HepG2 (cell line): Measurements from ENCODE around the gene USP43. TPM values are rescaled to one million over a fixed set of nuclear protein-coding genes. Genes with fewer than 3 reads are reported as not detected.
"Not testable (repeated sequence)": the region's sequence is repeated elsewhere in the genome, so short reads cannot be mapped to it uniquely, and the experiment has no call there.

ENCODE experiments used
- ATAC-seq: fragments of 200-7000 bp; cut with Tn5 transposase; 3 replicates; pipeline ENCODE4 v1.9.1; 2020; ENCODE audit warnings: mild to moderate bottlenecking, moderate library complexity
- BruUV-seq: library from RNA; stranded (reverse); fragments of 400-500 nt; replicated peaks from 2 replicates; lab custom pipeline; 2021; lab: Mats Ljungman, UMichigan
- CTCF ChIA-PET: fragments of 300-600 bp; formaldehyde crosslinking; extraction: SDS; loops from one replicate; lab custom pipeline; 2021; ENCODE audit warnings: low total read pairs, inconsistent platforms, low intra/inter-chr PET ratio; lab: Yijun Ruan, JAX
- POLR2A ChIA-PET: fragments of 350-600 bp; sonication (Branson Sonifier 250); formaldehyde crosslinking; loops from one replicate; lab custom pipeline; 2020; ENCODE audit warnings: antibody characterized with exemption, inconsistent platforms; lab: Yijun Ruan, JAX
- DNase-seq: peaks from one replicate; pipeline ENCODE4 v3.0.0-alpha.2; 2015; ENCODE audit warnings: low spot score
- FAIRE-seq: peaks from 3 replicates; lab custom pipeline; 2011; peaks lifted over from hg19 to GRCh38; lab: Jason Lieb, UNC
- H2AFZ ChIP-seq: one replicate; pipeline ENCODE4 v1.6.1; 2011; ENCODE audit warnings: low read length, inconsistent platforms
- H3K27ac ChIP-seq: fragments of 300-600 bp; 3 replicates; pipeline ENCODE4 v1.8.0; 2011; ENCODE audit warnings: mixed run types, mild to moderate bottlenecking, mixed read lengths, low read length, inconsistent platforms; ENCODE audit not compliant: insufficient read depth; ENCODE audit errors: extremely low read length
- H3K27me3 ChIP-seq, 2 experiments: fragments of 200-600 bp in 1 of 2; 2 replicates in 1 of 2; 3 replicates in 1 of 2; pipeline versions ENCODE4 v1.6.0 to v1.8.0; 2011; ENCODE audit warnings: low read length in 2 of 2, mild to moderate bottlenecking in 2 of 2, moderate library complexity in 2 of 2, inconsistent platforms in 1 of 2; ENCODE audit not compliant: insufficient read depth in 2 of 2, control insufficient read depth in 1 of 2
- H3K36me3 ChIP-seq, 2 experiments: fragments of 200-600 bp in 1 of 2; replicated peaks in 1 of 2; 2 replicates in 1 of 2; 3 replicates in 1 of 2; pipeline versions ENCODE4 v1.5.1 to v1.8.0; 2011; ENCODE audit warnings: low read length in 2 of 2, inconsistent platforms in 1 of 2; ENCODE audit not compliant: insufficient read depth in 2 of 2, control insufficient read depth in 1 of 2
- H3K4me1 ChIP-seq: 2 replicates; pipeline ENCODE4 v1.5.1; 2012; ENCODE audit warnings: low read length, inconsistent platforms; ENCODE audit not compliant: insufficient read depth
- H3K4me2 ChIP-seq: 2 replicates; pipeline ENCODE4 v1.6.0; 2011; ENCODE audit warnings: low read depth, low read length, inconsistent platforms
- H3K4me3 ChIP-seq, 3 experiments: fragments of 200-600 bp in 1 of 3; sonication (generic), shearing (Covaris generic) in 1 of 3; replicated peaks in 1 of 3; 2 replicates each; pipeline ENCODE4 v1.5.1; 2011 to 2016; ENCODE audit warnings: low read length in 3 of 3, inconsistent platforms in 2 of 3, low read depth in 2 of 3, mild to moderate bottlenecking in 2 of 3, control low read depth in 1 of 3, mixed read lengths in 1 of 3; ENCODE audit not compliant: insufficient read depth in 1 of 3
- H3K79me2 ChIP-seq: one replicate; pipeline ENCODE4 v1.6.1; 2011; ENCODE audit warnings: low read length, inconsistent platforms; ENCODE audit not compliant: insufficient read depth
- H3K9ac ChIP-seq: 2 replicates; pipeline ENCODE4 v1.6.0; 2011; ENCODE audit warnings: mild to moderate bottlenecking, low read depth, low read length, inconsistent platforms; ENCODE audit not compliant: insufficient read depth
- H3K9me3 ChIP-seq: 2 replicates; pipeline ENCODE4 v1.5.1; 2012; ENCODE audit warnings: mild to moderate bottlenecking, low read length
- H4K20me1 ChIP-seq: 2 replicates; pipeline ENCODE4 v1.6.0; 2011; ENCODE audit warnings: inconsistent platforms, mild to moderate bottlenecking, low read length, moderate library complexity; ENCODE audit not compliant: insufficient read depth
- E2F1 ChIP-seq: sonication (generic); formaldehyde crosslinking; IDR thresholded peaks from 2 replicates; pipeline ENCODE4 v1.5.0; 2020; ENCODE audit warnings: missing genetic modification reagents
- HIVEP1 ChIP-seq: sonication (generic); formaldehyde crosslinking; IDR thresholded peaks from 2 replicates; pipeline ENCODE4 v1.4.0; 2020; ENCODE audit warnings: mild to moderate bottlenecking, missing genetic modification reagents
- RARA ChIP-seq: IDR thresholded peaks from 2 replicates; pipeline ENCODE4 v1.6.1; 2016; ENCODE audit warnings: missing genetic modification reagents, missing compliant biosample characterization
- SMARCC2 ChIP-seq: fragments of 450-650 bp; IDR thresholded peaks from 2 replicates; pipeline ENCODE4 v1.6.1; 2017; ENCODE audit warnings: antibody characterized with exemption, mild to moderate bottlenecking
- ZNF468 ChIP-seq: sonication (generic); formaldehyde crosslinking; IDR thresholded peaks from 2 replicates; pipeline ENCODE4 v1.8.0; 2022; ENCODE audit warnings: mild to moderate bottlenecking, moderate library complexity, missing genetic modification reagents
- WGBS: methylation state at CpG from one replicate; pipeline ENCODE4 v1.1.6; 2017; ENCODE audit warnings: low lambda C conversion rate; 5-methylcytosine and 5-hydroxymethylcytosine counted together
- in situ Hi-C: cut with HindIII; loops from 2 replicates; pipeline ENCODE4 v1.10.0; 2017; ENCODE audit warnings: low pct_unique_long_range_greater_than_20kb; ENCODE audit not compliant: extremely low pct_ligation_motif_present
- intact Hi-C: fragments of 100-400 bp; cut with micrococcal nuclease; formaldehyde crosslinking; loops from one replicate; pipeline ENCODE4 v1.10.0; 2022; ENCODE audit not compliant: unreplicated experiment
- polyA plus RNA-seq, 8 experiments: library from polyadenylated mRNA; depleted of rRNA in 3 of 8; stranded (reverse) in 7 of 8; unstranded in 1 of 8; fragments of >200 nt; fragmentation: Illumina TruSeq in 4 of 8; extraction: Trizol in 4 of 8; gene quantifications; 2 replicates each; pipeline versions ENCODE4 v1.2.1 to v1.2.3, GENCODE V29; 2011 to 2016; ENCODE audit warnings: low read depth in 4 of 8, missing spikeins in 1 of 8, mixed read lengths in 1 of 8; ENCODE audit not compliant: insufficient read depth in 1 of 8
- total RNA-seq, 5 experiments: library from RNA; depleted of rRNA; stranded (reverse); fragments of >200 nt; fragmentation: Illumina TruSeq; extraction: Trizol; gene quantifications; 2 replicates each; pipeline ENCODE4 v1.2.3, GENCODE V29; 2016; ENCODE audit warnings: low read depth in 1 of 5

The USP43 gene
- total and polyA plus RNA-seq, 2 of the 13 experiments (the other 11 are each of a cell fraction or from before 2014, with no cell fraction given): 1.6 to 2.2 TPM

- DNase-seq: no peak
- Histone ChIP-seq H3K9me3 (no peaks in the 10 kb centered on the region), H3K4me2 (no peak overlapping the region), H4K20me1 (no peaks in the 10 kb centered on the region), H3K27ac (no peak overlapping the region), H3K79me2 (no peaks in the 10 kb centered on the region), H3K4me1 (no peaks in the 10 kb centered on the region), H3K4me3 (no peak overlapping the region), H3K36me3 (no peaks in the 10 kb centered on the region), H3K9ac (no peak overlapping the region), H3K27me3 (peaks cover 0 to 13% of the 10 kb centered on the region in 2 experiments; a peak in 2 of 5 replicates), H2AFZ (no peak overlapping the region)
- ChIA-PET CTCF (no interaction called here), POLR2A (no interaction called here)
- FAIRE-seq: no peak
- intact Hi-C loops (no loop called here), in situ Hi-C loops (no loop called here)
- no TSS peak for BruUV-seq
- no peak for ATAC-seq
- WGBS: 33% methylated on average over 4 of the region's 4 CpGs
- TF ChIP-seq ZNF468 (CRISPR knock-in tag): no peak
- no peak for TF ChIP-seq E2F1 (CRISPR knock-in tag)
- no peak for TF ChIP-seq SMARCC2
- TF ChIP-seq RARA (CRISPR knock-in tag): no peak
- TF ChIP-seq HIVEP1 (CRISPR knock-in tag): no peak
These were observed 46.7 kb upstream of the USP43 start for GRCh38 chr17:9598661-9599060.

- H3K4me3 ChIP-seq, in situ Hi-C loops, intact Hi-C loops, H3K4me1 ChIP-seq, CTCF ChIA-PET, H4K20me1 ChIP-seq, H3K9ac ChIP-seq, H2AFZ ChIP-seq, H3K79me2 ChIP-seq, H3K9me3 ChIP-seq, FAIRE-seq, H3K27ac ChIP-seq, H3K4me2 ChIP-seq, DNase-seq, ATAC-seq, POLR2A ChIA-PET, H3K36me3 ChIP-seq, BruUV-seq: not testable (repeated sequence)
- 16% methylated on average over 5 of the region's 5 CpGs for WGBS
- H3K27me3 ChIP-seq: peaks cover 0 to 10% of the 10 kb centered on the region in 2 experiments; a peak in 1 of 5 replicates
These were observed 40.7 kb upstream of the USP43 start for GRCh38 chr17:9604583-9604982.
